IPS-20b (cell line): Measurements from ENCODE around the gene PCDH9.
"Not testable (repeated sequence)": the region's sequence is repeated elsewhere in the genome, so short reads cannot be mapped to it uniquely, and the experiment has no call there.

ENCODE experiments used
- H3K27ac ChIP-seq: one replicate; pipeline ENCODE4 v1.5.1; 2013; ENCODE audit warnings: low read length
- H3K27me3 ChIP-seq: 2 replicates; pipeline ENCODE4 v1.6.1; 2013; ENCODE audit warnings: mild to moderate bottlenecking, low read length, inconsistent platforms; ENCODE audit not compliant: insufficient read depth
- H3K36me3 ChIP-seq: 2 replicates; pipeline ENCODE4 v1.6.1; 2013; ENCODE audit warnings: low read depth, mild to moderate bottlenecking, inconsistent platforms, low read length, moderate library complexity; ENCODE audit not compliant: insufficient read depth
- H3K4me1 ChIP-seq: 2 replicates; pipeline ENCODE4 v1.6.1; 2013; ENCODE audit warnings: mild to moderate bottlenecking, control low read depth, inconsistent platforms, low read length, moderate library complexity; ENCODE audit not compliant: insufficient read depth
- H3K4me3 ChIP-seq: 2 replicates; pipeline ENCODE4 v1.5.1; 2013; ENCODE audit warnings: mild to moderate bottlenecking, low read length, inconsistent platforms
- H3K9ac ChIP-seq: 2 replicates; pipeline ENCODE4 v1.6.1; 2013; ENCODE audit warnings: low read depth, mild to moderate bottlenecking, inconsistent platforms, low read length, moderate library complexity
- H3K9me3 ChIP-seq: 2 replicates; pipeline ENCODE4 v1.6.1; 2013; ENCODE audit warnings: mild to moderate bottlenecking, low read depth, low read length, inconsistent platforms; ENCODE audit not compliant: insufficient read depth

PCDH9 gene

DNA sequence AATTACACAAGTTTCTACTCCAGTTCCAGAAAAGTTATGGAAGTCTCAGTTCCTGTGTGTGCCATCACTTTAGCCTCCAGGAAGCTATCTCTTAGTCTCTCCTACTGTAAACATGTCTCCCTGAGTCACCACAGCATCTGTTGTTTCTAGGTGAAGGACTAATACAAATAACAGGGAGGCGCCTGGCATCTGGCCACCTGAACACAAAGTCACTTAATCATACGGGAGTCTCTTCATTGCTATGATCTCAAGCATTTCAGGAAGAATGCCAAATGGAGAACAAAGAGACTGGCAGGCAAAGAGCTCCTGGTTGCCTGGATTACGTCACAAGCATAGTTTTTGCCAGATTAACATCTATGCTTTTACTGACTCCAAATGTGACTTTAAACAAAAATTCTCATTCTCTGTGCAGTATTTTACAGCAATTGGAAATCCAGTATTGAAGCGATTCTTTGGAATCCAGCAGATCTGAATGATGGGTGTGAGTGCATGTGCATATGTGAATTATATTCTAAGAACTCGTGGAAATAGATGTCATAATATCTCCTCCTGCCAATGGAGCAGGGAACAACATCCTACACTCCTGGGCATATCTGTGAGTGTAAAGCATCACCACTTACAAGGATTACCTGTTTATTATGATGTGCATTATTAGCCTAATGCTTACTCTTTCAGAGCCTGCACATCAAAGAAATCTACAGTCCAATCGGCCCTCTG is 572.8 kb downstream of the PCDH9 start:
- Histone ChIP-seq H3K36me3 (no peaks in the 10 kb centered on the region), H3K4me3 (no peak overlapping the region), H3K9ac (no peak overlapping the region), H3K27ac (no peak overlapping the region), H3K27me3 (no peaks in the 10 kb centered on the region), H3K9me3 (no peaks in the 10 kb centered on the region), H3K4me1 (peaks cover 2% of the 10 kb centered on the region; the same call in 1 of the 2 replicates)

DNA sequence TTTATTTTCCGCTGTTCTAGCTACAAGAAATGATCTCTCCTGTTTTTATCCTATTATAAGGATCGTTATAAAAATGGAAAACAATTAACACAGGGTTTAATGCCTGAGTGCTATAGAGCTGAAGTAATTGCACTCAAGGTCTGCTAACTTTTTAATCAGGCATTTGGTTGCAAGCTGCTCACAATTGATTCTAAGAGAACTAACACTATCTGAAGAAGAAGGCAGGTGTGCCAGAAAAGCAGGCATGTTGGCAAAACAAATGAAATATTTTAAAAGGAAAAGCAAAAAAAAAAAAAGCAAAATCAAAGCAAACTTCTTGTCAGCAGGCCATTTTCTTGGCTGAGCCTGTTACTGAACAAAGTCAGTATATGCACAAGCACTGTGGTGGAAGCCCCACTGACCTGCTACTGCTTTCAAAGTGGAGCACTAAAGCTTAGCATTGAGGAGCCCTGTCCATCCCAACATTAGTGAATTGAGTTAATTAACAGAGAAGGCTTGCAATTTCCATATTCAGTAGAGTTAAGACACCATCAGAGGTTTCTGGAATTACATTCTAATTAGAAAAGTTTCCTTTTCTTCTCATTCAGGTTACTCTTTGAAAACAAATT is 574.2 kb downstream of the PCDH9 start:
- H3K9me3 ChIP-seq = no peaks in the 10 kb centered on the region
- H3K36me3 ChIP-seq = no peaks in the 10 kb centered on the region
- H3K9ac ChIP-seq = no peak overlapping the region
- H3K27me3 ChIP-seq = no peaks in the 10 kb centered on the region
- no peak overlapping the region for H3K4me3 ChIP-seq
- H3K27ac ChIP-seq = no peak overlapping the region
- peaks cover 2% of the 10 kb centered on the region; the same call in 1 of the 2 replicates for H3K4me1 ChIP-seq

DNA sequence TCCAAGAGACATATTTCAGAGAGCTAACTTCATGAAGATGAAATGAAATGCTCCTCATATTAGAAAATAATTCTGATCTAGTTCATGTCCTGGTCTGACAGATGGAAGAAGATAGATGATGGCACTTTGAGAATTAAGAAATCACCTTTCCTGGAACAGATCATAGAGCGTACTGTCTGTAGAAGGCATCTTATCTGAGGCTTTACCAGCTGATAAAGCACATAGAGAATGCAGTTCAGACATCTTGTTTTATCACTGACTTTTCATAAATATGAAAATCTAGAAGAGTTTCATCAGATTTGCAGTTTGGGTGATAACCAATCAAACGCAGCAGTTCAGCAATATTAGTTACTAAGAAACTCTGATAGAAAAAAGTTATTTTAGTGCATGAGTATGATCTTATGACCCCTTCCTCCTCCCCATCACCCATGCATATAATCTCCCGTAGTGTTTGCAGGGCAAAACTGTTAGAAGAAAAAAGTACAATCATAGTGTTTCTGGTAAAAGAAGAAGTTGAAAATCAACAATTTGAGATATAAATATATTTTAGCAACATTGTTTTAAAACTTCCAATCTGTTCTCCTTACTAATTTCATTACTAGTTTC is 585.2 kb downstream of the PCDH9 start:
- Histone ChIP-seq H3K36me3 (no peaks in the 10 kb centered on the region), H3K9me3 (no peaks in the 10 kb centered on the region), H3K9ac (no peak overlapping the region), H3K27me3 (no peaks in the 10 kb centered on the region), H3K4me1 (no peaks in the 10 kb centered on the region), H3K27ac (no peak overlapping the region), H3K4me3 (no peak overlapping the region)

DNA sequence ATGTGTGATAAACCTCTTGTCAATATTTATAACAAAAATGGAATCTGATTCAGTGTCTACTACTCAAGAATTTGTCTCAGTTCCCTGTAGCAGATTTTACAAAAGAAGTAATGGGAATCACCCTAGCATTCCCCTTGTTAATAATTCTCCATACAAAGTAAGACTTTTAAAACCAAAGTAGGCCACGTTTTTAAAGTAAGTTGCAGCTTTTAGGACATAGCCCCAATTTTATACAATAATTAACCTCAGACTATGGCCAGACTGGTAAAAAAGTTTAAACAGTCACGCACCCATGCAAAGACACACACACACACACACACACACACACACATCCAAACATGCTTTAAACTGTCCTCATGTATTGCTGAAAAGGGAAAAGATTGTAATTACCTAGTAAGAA is 589.9 kb downstream of the PCDH9 start:
- peaks cover 5% of the 10 kb centered on the region; the same call in 1 of the 2 replicates for H3K4me1 ChIP-seq
- no peak overlapping the region for H3K9ac ChIP-seq
- no peaks in the 10 kb centered on the region for H3K36me3 ChIP-seq
- H3K27me3 ChIP-seq = no peaks in the 10 kb centered on the region
- H3K4me3 ChIP-seq = no peak overlapping the region
- H3K9me3 ChIP-seq = no peaks in the 10 kb centered on the region
- H3K27ac ChIP-seq = no peak overlapping the region

DNA sequence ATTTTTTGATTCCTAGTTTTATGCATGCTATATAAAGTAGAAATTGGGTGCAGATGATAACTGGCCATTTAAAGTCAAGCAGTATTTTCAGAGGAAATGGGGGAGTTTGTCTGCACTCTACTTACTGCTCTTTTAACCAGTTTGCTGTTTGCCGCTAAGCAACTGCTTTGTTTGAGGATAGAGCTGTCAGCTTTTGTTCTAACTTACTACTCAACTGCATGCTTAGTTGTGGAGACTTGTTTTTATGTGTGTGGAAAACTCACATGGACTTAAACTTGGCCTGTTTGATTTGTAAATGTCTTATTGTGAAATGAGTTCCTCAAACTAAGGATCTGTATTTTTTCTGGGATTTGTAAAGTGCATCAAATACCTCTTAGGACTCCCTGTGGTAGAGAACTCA is 591.1 kb downstream of the PCDH9 start:
- Histone ChIP-seq H3K9ac (no peak overlapping the region), H3K36me3 (no peaks in the 10 kb centered on the region), H3K27me3 (no peaks in the 10 kb centered on the region), H3K4me1 (peaks cover 5% of the 10 kb centered on the region; the same call in 1 of the 2 replicates), H3K4me3 (no peak overlapping the region), H3K27ac (no peak overlapping the region), H3K9me3 (no peaks in the 10 kb centered on the region)

DNA sequence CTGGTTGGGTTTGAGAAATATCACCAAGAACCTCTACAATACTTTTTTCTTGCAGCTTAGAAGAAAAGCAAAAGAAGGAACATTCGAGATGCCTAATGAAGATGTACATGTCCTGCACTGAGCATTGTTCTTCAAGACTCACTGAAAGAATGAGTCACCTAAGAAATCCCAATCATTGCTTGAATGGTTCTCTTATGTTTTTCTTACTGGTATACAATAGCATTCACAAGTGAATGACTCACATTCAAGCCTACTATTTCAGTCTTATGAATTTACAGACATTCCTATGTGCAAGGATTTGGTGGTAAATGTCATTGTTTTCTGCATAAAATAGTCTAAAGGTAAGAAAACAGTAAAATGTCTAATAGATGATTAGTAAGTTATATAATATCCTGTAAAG is 594.6 kb downstream of the PCDH9 start:
- Histone ChIP-seq H3K36me3 (no peaks in the 10 kb centered on the region), H3K4me1 (peaks cover 5% of the 10 kb centered on the region; the same call in 1 of the 2 replicates), H3K4me3 (no peak overlapping the region), H3K27me3 (no peaks in the 10 kb centered on the region), H3K9me3 (no peaks in the 10 kb centered on the region), H3K27ac (no peak overlapping the region), H3K9ac (no peak overlapping the region)

DNA sequence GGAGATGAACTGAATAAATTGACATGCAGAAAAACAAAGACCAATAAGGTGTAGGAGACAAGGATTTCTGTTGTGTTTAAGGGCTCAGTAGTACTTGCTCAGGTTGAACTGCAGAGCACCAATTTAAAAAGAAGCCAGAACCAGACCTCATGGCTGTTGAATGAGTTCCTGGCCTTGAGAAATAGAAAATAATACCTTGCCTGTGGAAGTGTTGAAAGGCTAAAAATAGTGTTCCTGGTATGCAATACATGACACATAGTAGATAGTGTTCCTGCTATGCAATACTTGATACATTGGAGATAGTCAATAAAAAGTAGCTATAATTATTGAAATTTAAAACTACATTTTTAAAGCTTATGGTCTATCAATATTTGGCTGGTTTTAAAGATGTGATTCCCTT is 595.8 kb downstream of the PCDH9 start:
- H3K27ac ChIP-seq = no peak overlapping the region
- H3K36me3 ChIP-seq = no peaks in the 10 kb centered on the region
- peaks cover 3% of the 10 kb centered on the region; the same call in 1 of the 2 replicates for H3K9me3 ChIP-seq
- H3K9ac ChIP-seq = no peak overlapping the region
- no peak overlapping the region for H3K4me3 ChIP-seq
- H3K27me3 ChIP-seq = no peaks in the 10 kb centered on the region
- H3K4me1 ChIP-seq = peaks cover 5% of the 10 kb centered on the region; the same call in 1 of the 2 replicates

DNA sequence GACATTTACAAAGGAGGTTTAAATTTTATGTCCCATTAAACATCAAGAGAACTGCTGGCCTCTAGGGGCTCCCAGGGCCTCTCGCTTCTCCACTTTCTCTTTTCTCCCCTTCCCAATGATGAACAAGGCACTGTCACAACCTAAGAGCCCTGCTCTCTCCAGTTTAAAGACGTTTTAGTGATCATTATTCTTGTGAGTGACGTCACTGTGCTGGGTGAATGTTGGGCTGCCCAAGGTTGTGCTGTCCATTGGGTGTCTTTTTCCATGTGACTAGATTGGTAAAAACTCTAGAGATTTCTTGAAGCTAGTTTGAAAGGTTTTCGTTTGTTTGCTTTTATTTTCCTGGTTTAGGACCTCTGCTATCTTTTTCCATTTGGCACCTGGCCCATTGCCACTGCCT is 602.6 kb downstream of the PCDH9 start:
- H3K9ac ChIP-seq = no peak overlapping the region

DNA sequence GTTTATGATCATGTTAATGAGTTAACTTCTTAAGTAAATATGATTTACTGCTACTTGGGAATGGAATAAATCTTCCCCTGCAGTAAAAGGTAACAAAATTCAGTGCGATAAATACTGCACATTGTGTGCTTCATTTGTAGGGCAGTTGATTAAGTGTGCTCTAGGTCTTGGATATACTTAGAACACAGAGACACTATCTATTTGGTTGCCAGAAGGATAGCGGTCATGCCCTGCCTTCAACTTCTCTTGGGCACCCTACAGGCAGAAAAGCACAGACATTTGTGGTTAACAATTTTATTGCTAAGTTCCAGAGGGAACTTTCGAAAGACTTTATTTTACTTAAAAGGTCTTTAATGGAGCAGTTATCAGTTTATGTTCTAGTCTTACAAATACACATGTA is 605.8 kb downstream of the PCDH9 start:
- Histone ChIP-seq H3K9ac (no peak overlapping the region), H3K27ac (no peak overlapping the region), H3K4me1 (no peaks in the 10 kb centered on the region), H3K4me3 (no peak overlapping the region), H3K27me3 (no peaks in the 10 kb centered on the region), H3K36me3 (no peaks in the 10 kb centered on the region), H3K9me3 (no peaks in the 10 kb centered on the region; the same call in 1 of the 2 replicates)

More for the DNA sequence above, 602.6 kb downstream of the PCDH9 start:
- no peak overlapping the region for H3K4me3 ChIP-seq
- no peaks in the 10 kb centered on the region for H3K27me3 ChIP-seq
- H3K9me3 ChIP-seq = peaks cover 4% of the 10 kb centered on the region; the same call in 1 of the 2 replicates
- no peak overlapping the region for H3K27ac ChIP-seq
- no peaks in the 10 kb centered on the region for H3K4me1 ChIP-seq
- H3K36me3 ChIP-seq = no peaks in the 10 kb centered on the region

DNA sequence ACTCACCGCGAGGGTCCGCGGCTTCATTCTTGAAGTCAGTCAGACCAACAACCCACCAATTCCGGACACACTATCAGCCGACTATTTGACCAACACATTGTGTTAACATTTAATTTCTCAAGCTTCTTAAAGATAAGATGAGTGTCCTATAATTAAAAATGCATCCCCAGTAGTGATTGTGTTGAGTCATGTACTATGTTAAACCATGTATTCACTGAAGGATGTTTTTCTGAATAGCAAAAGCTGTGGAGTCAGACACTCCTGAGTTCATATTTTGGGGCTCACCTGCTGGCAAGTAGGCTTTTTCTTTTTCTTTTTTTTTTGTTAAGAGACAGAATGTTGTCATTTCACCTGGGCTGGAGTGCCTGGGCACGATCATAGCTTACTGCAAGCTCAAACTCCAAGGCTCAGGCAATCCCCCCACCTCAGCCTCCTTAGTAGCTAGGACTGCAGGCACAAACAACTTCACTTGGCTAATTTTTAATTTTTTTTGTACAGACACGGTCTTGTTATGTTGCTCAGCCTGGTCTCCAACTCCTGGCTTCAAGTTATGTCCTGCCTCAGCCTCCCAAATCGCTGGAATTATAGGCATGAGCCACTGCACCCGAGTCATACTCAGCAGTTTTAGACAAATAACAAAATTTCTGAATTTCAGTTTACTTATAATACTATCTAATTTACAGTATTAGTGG is 606.9 kb downstream of the PCDH9 start:
- Histone ChIP-seq H3K4me1 (no peaks in the 10 kb centered on the region), H3K9me3 (no peaks in the 10 kb centered on the region), H3K27me3 (no peaks in the 10 kb centered on the region), H3K27ac (no peak overlapping the region), H3K4me3 (no peak overlapping the region), H3K9ac (no peak overlapping the region), H3K36me3 (no peaks in the 10 kb centered on the region)

DNA sequence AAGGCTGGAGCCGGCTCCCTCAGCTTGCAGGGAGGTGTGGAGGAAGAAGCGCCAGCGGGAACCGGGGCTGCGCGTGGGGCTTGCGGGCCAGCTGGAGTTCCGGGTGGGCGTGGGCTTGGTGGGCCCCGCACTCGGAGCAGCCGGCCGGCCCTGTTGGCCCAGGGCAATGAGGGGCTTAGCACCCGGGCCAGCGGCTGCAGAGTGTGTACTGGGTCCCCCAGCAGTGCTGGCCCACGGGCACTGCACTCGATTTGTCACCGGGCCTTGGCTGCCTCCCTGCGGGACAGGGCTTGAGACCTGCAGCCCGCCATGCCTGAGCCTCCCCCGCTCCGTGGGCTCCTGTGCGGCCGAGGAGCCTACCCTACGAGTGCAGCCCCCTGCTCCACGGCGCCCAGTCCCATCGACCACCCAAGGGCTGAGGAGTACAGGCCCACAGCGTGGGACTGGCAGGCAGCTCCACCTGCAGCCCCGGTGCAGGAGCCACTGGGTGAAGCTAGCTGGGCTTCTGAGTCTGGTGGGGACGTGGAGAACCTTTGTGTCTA is 608.2 kb downstream of the PCDH9 start:
- not testable (repeated sequence) for H3K27me3 ChIP-seq, H3K4me1 ChIP-seq, H3K4me3 ChIP-seq, H3K36me3 ChIP-seq, H3K9ac ChIP-seq, H3K9me3 ChIP-seq, H3K27ac ChIP-seq
